ENCODE results near the gene PARVA. TPM values are rescaled to one million over a fixed set of nuclear protein-coding genes. Genes with fewer than 3 reads are reported as not detected.

PARVA gene
- total RNA-seq, 1 donor from 2014 or later = 144 TPM

DNA sequence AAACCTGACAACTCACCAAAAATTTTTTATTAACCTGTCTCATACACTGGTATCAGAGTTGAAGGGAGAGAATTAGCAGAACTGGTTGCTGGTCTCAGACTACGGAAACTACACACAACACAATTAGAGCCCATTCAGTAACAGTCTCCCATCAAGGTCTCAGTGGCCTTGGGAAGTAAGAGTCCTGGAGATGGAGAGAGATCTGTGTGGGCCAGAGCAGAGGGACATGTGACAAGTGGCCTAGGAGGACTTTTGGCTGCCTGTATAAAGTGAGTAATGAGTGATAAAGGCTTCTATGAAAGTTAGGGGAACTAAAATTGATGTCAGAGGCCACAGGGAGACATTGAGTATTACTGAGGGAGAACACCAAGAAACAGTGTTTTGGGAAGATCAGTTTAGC lies 58.9 kb downstream of the PARVA start:
- H3K36me3 Mint-ChIP-seq (ENCODE audit: unreplicated experiment) = peaks cover 7% of the 10 kb centered on the region
- peak; percentile 5 for DNase-seq (ENCODE audit: extremely low spot score, unreplicated experiment)
- H3K4me3 Mint-ChIP-seq (ENCODE audit: unreplicated experiment) = no peak overlapping the region
- TF ChIP-seq, protein P1, sequence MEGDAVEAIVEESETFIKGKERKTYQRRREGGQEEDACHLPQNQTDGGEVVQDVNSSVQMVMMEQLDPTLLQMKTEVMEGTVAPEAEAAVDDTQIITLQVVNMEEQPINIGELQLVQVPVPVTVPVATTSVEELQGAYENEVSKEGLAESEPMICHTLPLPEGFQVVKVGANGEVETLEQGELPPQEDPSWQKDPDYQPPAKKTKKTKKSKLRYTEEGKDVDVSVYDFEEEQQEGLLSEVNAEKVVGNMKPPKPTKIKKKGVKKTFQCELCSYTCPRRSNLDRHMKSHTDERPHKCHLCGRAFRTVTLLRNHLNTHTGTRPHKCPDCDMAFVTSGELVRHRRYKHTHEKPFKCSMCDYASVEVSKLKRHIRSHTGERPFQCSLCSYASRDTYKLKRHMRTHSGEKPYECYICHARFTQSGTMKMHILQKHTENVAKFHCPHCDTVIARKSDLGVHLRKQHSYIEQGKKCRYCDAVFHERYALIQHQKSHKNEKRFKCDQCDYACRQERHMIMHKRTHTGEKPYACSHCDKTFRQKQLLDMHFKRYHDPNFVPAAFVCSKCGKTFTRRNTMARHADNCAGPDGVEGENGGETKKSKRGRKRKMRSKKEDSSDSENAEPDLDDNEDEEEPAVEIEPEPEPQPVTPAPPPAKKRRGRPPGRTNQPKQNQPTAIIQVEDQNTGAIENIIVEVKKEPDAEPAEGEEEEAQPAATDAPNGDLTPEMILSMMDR (IDR thresholded peaks at IDR 0.05) = no peak
- no peaks in the 10 kb centered on the region for H3K9me3 Mint-ChIP-seq (ENCODE audit: unreplicated experiment)
- H3K4me1 Mint-ChIP-seq (ENCODE audit: unreplicated experiment) = peaks cover 74% of the 10 kb centered on the region
- H3K27ac Mint-ChIP-seq (ENCODE audit: unreplicated experiment) = peak overlapping the region; percentile 97
- H3K27me3 Mint-ChIP-seq (ENCODE audit: unreplicated experiment) = no peaks in the 10 kb centered on the region

DNA sequence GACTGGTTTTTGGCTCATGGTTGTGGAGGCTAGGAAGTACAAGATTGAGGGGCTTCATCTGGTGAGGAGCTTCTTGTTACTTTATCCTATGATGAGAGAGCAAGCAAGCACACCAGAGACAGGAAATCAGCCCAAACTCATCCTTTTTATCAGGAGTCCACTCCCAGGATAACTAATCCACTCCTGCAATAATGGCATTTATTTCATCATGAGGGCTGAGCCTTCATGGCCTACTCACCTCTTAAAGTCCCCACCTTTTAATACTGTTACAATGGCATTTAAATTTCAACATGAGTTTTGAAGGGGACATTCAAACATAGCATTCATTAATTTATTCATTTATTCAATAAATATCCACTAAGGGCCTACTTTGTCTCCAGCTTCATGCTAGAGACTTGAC lies 60.9 kb downstream of the PARVA start:
- Mint-ChIP-seq H3K4me1 (ENCODE audit: unreplicated experiment) (peaks cover 62% of the 10 kb centered on the region), H3K36me3 (ENCODE audit: unreplicated experiment) (peaks cover 7% of the 10 kb centered on the region), H3K4me3 (ENCODE audit: unreplicated experiment) (no peak overlapping the region), H3K27ac (ENCODE audit: unreplicated experiment) (no peak overlapping the region), H3K27me3 (ENCODE audit: unreplicated experiment) (no peaks in the 10 kb centered on the region), H3K9me3 (ENCODE audit: unreplicated experiment) (no peaks in the 10 kb centered on the region)
- TF ChIP-seq, protein P1 (IDR thresholded peaks at IDR 0.05) = no peak
- DNase-seq (ENCODE audit: extremely low spot score, unreplicated experiment) = no peak

DNA sequence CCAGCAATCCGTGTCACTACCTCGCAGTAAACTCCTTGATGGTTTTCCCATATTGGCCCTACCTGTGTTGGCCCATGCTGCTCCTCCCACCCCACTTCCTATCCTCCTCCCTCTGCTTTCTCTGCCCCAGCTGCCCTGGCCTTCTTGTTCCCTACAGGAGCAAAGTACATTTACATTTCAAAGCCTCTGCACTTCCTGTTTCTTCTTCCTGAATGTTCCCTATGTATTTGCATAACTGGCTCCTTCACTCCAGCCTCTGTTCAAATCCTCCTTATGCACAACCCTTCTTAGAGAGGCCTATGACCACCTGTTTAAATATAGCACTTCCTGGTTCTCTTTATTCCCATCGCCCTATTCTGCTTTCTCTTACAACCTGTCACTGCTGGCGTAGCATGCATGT lies 62.2 kb downstream of the PARVA start:
- Mint-ChIP-seq H3K36me3 (ENCODE audit: unreplicated experiment) (peaks cover 14% of the 10 kb centered on the region), H3K27ac (ENCODE audit: unreplicated experiment) (peak overlapping the region; percentile 8), H3K27me3 (ENCODE audit: unreplicated experiment) (no peaks in the 10 kb centered on the region), H3K4me3 (ENCODE audit: unreplicated experiment) (no peak overlapping the region), H3K4me1 (ENCODE audit: unreplicated experiment) (peaks cover 50% of the 10 kb centered on the region), H3K9me3 (ENCODE audit: unreplicated experiment) (no peaks in the 10 kb centered on the region)
- no peak for DNase-seq (ENCODE audit: extremely low spot score, unreplicated experiment)
- TF ChIP-seq, protein P1 (IDR thresholded peaks at IDR 0.05) = no peak

DNA sequence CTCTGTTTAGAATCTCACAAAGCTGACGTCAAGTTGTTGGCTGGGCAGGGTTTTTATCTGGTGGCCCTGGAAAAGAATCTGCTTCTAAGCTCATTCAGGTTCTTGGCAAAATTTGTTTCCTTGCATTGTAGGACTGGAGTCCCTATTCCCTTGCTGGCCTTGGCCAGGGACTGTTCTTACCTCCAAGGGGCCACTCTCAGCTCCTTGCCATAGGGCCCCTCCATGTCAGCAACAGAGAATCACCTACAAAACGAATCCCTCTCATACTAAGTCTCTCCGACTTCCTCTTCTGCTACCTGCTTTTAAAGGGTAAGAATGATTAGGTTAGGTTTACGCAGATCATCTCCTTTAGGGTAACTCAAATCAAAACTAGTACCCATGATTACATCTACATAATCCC lies 63.2 kb downstream of the PARVA start:
- H3K4me3 Mint-ChIP-seq (ENCODE audit: unreplicated experiment) = no peak overlapping the region
- H3K27me3 Mint-ChIP-seq (ENCODE audit: unreplicated experiment) = no peaks in the 10 kb centered on the region
- TF ChIP-seq, protein P1 (IDR thresholded peaks at IDR 0.05) = no peak
- H3K36me3 Mint-ChIP-seq (ENCODE audit: unreplicated experiment) = peaks cover 14% of the 10 kb centered on the region
- H3K4me1 Mint-ChIP-seq (ENCODE audit: unreplicated experiment) = peaks cover 45% of the 10 kb centered on the region
- no peaks in the 10 kb centered on the region for H3K9me3 Mint-ChIP-seq (ENCODE audit: unreplicated experiment)
- peak overlapping the region; percentile 69 for H3K27ac Mint-ChIP-seq (ENCODE audit: unreplicated experiment)
- DNase-seq (ENCODE audit: extremely low spot score, unreplicated experiment) = no peak

DNA sequence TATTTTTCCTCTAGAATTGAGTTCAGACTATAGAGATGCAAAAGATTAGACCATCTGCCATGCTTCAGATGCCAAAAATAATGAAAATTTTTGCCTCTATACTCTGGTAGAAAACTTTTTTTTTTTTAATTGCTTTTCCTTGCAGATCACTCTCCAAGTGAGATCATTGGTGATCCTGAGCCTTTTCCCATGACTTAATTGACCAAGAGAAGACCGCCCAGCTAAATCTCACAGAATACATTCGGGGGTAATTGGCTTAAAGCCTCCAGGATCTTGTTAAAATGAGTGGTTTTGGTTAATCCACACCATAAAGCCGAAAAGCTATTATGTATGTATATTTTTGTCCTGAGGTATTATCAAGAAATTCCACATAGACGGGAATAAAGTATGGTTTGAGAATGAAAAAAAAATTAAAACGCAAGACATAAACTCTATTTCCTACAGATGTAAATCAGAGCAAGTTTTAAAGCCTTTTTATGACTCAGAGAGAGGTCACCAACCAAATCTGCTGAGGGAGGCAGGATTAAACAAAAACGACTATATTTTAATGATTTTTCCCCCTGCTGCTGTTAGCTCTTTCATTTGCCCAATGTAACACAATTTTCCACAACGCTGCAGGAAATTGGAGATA lies 64.0 kb downstream of the PARVA start:
- TF ChIP-seq, protein P1 (IDR thresholded peaks at IDR 0.05) = no peak
- peaks cover 39% of the 10 kb centered on the region for H3K4me1 Mint-ChIP-seq (ENCODE audit: unreplicated experiment)
- no peaks in the 10 kb centered on the region for H3K27me3 Mint-ChIP-seq (ENCODE audit: unreplicated experiment)
- H3K9me3 Mint-ChIP-seq (ENCODE audit: unreplicated experiment) = no peaks in the 10 kb centered on the region
- H3K36me3 Mint-ChIP-seq (ENCODE audit: unreplicated experiment) = peaks cover 14% of the 10 kb centered on the region
- no peak for DNase-seq (ENCODE audit: extremely low spot score, unreplicated experiment)
- H3K4me3 Mint-ChIP-seq (ENCODE audit: unreplicated experiment) = no peak overlapping the region
- peak overlapping the region; percentile 69 for H3K27ac Mint-ChIP-seq (ENCODE audit: unreplicated experiment)

All from osteocyte (in vitro differentiated cells).